Nephron (organoid): ENCODE results near the gene PIGN.
A peak's percentile ranks its signal among the peaks of the same experiment; 100 is the strongest.

Experiments
- H3K27ac Mint-ChIP-seq, 3 experiments: 2 replicates each; pipeline ENCODE4 v1.8.0; 2020; ENCODE audit warnings: mixed read lengths in 3 of 3, mild to moderate bottlenecking in 2 of 3, moderate library complexity in 1 of 3
- H3K27me3 Mint-ChIP-seq: 2 replicates; pipeline ENCODE4 v1.8.0; 2021; ENCODE audit warnings: low read depth, mild to moderate bottlenecking, moderate library complexity, mixed read lengths
- H3K36me3 Mint-ChIP-seq: 2 replicates; pipeline ENCODE4 v1.8.0; 2020; ENCODE audit warnings: low read depth, mixed read lengths
- H3K4me1 Mint-ChIP-seq: 2 replicates; pipeline ENCODE4 v1.8.0; 2020; ENCODE audit warnings: mixed read lengths
- H3K4me3 Mint-ChIP-seq, 3 experiments: 2 replicates each; pipeline ENCODE4 v1.8.0; 2020; ENCODE audit warnings: mild to moderate bottlenecking in 3 of 3, mixed read lengths in 3 of 3, moderate library complexity in 2 of 3
- H3K9me3 Mint-ChIP-seq: 2 replicates; pipeline ENCODE4 v1.8.0; 2020; ENCODE audit warnings: mixed read lengths
- CTCF ChIP-seq, 3 experiments: fragments of 200-600 bp; sonication (generic); IDR thresholded peaks; one replicate each; pipeline ENCODE4 v1.5.0; 2021; ENCODE audit warnings: antibody characterized with exemption in 3 of 3; ENCODE audit not compliant: unreplicated experiment in 3 of 3

The PIGN gene

DNA sequence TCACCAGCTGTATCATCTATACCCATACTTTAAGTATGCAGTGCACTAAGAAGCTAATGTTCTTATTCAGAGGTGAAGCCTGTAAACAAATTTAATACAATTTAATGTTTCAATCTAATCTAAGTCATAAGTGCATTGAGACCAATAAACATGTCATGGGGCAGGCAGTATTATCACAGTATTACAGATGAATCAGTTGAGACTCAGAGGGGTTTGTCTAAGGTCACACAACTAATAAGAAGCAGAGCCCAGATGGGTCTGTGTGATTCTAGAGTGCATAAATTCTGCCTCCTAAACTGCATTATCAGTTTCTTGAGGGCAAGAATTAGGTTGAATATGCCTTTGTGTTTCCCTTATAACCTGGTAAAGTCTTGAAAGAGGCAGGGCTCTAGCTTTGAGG, 153.1 kb downstream of the PIGN start:
- TF ChIP-seq CTCF (IDR thresholded peaks at IDR 0.05; ENCODE audit: unreplicated experiment in 3 of 3): no peak
- Mint-ChIP-seq H3K9me3 (peaks cover 3% of the 10 kb centered on the region), H3K4me3 (no peak overlapping the region)

GRCh38 chr18:62033207-62033606, 153.6 kb downstream of the PIGN start:
- peaks cover 8% of the 10 kb centered on the region for H3K4me1 Mint-ChIP-seq
- peaks cover 3% of the 10 kb centered on the region for H3K9me3 Mint-ChIP-seq
- no peak for TF ChIP-seq CTCF (IDR thresholded peaks at IDR 0.05; ENCODE audit: unreplicated experiment in 3 of 3)
- H3K27me3 Mint-ChIP-seq: no peaks in the 10 kb centered on the region
- no peaks in the 10 kb centered on the region for H3K36me3 Mint-ChIP-seq
- H3K4me3 Mint-ChIP-seq: no peak overlapping the region
- H3K27ac Mint-ChIP-seq: peak overlapping the region in 1 of 3 experiments; percentile 29

More for the DNA sequence above, 153.1 kb downstream of the PIGN start:
- H3K4me1 Mint-ChIP-seq: peaks cover 11% of the 10 kb centered on the region
- H3K27ac Mint-ChIP-seq: peak overlapping the region in 1 of 3 experiments; percentile 29
- H3K36me3 Mint-ChIP-seq: no peaks in the 10 kb centered on the region
- no peaks in the 10 kb centered on the region for H3K27me3 Mint-ChIP-seq

- no peak for TF ChIP-seq CTCF (IDR thresholded peaks at IDR 0.05; ENCODE audit: unreplicated experiment in 3 of 3)
- Mint-ChIP-seq H3K4me1 (no peaks in the 10 kb centered on the region), H3K4me3 (no peak overlapping the region), H3K9me3 (peaks cover 3% of the 10 kb centered on the region), H3K27me3 (no peaks in the 10 kb centered on the region), H3K36me3 (no peaks in the 10 kb centered on the region), H3K27ac (peak overlapping the region in 2 of 3 experiments; percentile 35 to 57)
These were observed 156.5 kb downstream of the PIGN start for GRCh38 chr18:62030091-62030985.

DNA sequence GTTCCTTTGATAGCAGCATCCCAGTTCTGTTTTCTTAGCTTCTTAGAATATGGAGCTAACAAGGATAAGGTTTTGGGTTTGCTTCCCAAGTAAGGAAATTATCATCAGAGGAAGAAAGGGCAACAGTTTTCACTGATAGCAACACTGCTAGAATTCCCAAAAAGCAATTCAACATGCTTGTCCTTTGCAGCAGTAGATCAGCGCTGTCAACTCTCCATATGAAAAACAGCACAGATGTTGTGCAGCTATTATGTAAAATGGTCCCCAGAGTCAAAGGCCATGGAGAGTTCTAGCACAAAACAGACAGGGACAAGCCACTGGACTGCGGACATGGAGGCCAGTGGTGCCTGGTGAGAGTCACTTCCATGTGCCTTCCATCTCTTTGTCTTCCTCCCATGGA, 158.1 kb downstream of the PIGN start:
- Mint-ChIP-seq H3K36me3 (no peaks in the 10 kb centered on the region), H3K4me3 (no peak overlapping the region), H3K4me1 (no peaks in the 10 kb centered on the region), H3K9me3 (peaks cover 5% of the 10 kb centered on the region), H3K27me3 (no peaks in the 10 kb centered on the region), H3K27ac (no peak overlapping the region)
- TF ChIP-seq CTCF (IDR thresholded peaks at IDR 0.05; ENCODE audit: unreplicated experiment in 3 of 3): no peak

DNA sequence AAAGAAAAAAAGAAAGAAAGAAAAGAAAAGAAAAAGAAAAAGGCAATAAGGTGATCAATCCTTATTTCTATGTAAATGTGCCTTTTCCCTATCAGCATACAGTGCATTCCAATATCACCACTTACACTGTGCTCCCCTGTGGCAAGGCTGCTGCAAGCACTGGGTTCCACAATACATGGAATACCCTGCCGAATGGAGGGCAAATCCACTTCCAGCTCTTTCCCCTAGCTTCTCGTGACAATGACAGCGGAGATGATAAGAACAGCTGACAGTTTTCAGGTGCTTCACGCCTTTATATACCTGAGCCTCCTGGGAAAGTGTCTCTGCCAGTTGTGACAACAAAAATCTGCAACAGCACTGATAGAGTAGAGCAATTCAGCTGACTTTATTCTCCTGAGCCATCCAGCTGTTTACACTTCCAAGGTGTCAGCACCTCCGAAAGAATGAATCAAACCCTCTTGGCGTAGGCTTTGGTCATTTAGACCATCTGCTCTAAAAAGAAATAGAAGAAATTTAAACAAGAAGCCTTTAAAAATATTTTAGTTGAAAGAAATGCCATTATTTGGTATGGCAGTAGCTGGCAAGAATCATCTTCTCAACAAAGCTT, 158.8 kb downstream of the PIGN start:
- Mint-ChIP-seq H3K9me3 (peaks cover 5% of the 10 kb centered on the region), H3K4me1 (no peaks in the 10 kb centered on the region), H3K27ac (no peak overlapping the region), H3K4me3 (no peak overlapping the region), H3K27me3 (no peaks in the 10 kb centered on the region), H3K36me3 (no peaks in the 10 kb centered on the region)
- no peak for TF ChIP-seq CTCF (IDR thresholded peaks at IDR 0.05; ENCODE audit: unreplicated experiment in 3 of 3)
